ENCODE measurements around the gene MRNIP. TPM values are rescaled to one million over a fixed set of nuclear protein-coding genes. Genes with fewer than 3 reads are reported as not detected.
A peak's percentile ranks its signal among the peaks of the same experiment; 100 is the strongest.

The MRNIP gene
- total and polyA plus RNA-seq, 10 donors, result 34.9 to 107 (median 49.4) TPM

DNA sequence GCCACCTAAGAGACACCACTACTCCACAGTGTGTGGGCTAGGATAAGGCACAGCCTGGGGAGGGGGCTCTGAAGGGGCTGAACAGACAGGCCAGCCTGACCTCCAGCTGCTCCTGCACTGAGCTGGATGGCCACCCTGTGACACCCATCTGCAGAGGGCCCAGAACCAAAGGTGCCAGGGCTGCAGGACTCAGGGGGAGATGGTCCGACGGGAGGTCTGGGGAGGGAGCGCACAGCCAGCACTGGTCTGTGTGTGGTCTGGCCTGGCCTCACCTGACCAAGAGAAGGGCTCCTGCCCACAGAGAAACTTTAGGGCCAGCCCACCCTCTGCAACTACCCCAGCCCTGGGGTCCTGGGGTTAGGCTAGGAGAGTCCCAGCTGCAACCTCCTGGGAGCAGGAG is 64.0 kb downstream of the MRNIP start:
- TF ChIP-seq, protein P1, sequence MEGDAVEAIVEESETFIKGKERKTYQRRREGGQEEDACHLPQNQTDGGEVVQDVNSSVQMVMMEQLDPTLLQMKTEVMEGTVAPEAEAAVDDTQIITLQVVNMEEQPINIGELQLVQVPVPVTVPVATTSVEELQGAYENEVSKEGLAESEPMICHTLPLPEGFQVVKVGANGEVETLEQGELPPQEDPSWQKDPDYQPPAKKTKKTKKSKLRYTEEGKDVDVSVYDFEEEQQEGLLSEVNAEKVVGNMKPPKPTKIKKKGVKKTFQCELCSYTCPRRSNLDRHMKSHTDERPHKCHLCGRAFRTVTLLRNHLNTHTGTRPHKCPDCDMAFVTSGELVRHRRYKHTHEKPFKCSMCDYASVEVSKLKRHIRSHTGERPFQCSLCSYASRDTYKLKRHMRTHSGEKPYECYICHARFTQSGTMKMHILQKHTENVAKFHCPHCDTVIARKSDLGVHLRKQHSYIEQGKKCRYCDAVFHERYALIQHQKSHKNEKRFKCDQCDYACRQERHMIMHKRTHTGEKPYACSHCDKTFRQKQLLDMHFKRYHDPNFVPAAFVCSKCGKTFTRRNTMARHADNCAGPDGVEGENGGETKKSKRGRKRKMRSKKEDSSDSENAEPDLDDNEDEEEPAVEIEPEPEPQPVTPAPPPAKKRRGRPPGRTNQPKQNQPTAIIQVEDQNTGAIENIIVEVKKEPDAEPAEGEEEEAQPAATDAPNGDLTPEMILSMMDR (IDR thresholded peaks at IDR 0.05 in 8 of 11, conservative IDR thresholded peaks at IDR 0.05 in 3 of 11), result no peak
- TF ChIP-seq POLR2AphosphoS5 (IDR thresholded peaks at IDR 0.05), result no peak
- no peak for TF ChIP-seq POLR2A (IDR thresholded peaks at IDR 0.05)
- peak overlapping the region; percentile 66 to 93 (median 88) for H3K27ac ChIP-seq
- no peaks in the 10 kb centered on the region for H3K9me3 ChIP-seq

DNA sequence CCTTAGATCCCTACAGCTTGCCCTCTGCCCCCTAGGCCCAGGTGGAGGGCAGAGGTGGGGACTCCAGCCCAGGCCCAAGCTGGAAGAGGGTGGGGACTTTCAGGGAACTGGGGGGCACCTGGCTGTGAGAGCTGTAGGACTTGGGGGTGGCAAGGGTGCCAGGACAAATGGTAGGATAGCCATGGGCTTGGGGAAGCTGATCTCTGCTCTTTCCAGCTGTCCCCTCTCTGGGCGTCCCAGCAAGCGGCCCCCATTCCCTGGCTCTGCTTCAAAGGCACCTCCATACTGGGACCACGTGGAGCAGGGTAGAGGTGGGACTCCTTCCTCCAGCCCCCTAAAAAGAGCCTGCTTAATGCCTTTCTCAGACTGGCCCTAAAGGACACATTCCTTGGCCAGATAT is 64.4 kb downstream of the MRNIP start:
- no peaks in the 10 kb centered on the region for H3K27me3 ChIP-seq (replicated peaks in 1 of 7)
- H3K4me3 ChIP-seq, result peak overlapping the region in 4 of 8 donors; percentile 6 to 86 (median 17)
- peak overlapping the region; percentile 63 to 89 (median 79) for H3K27ac ChIP-seq
- TF ChIP-seq POLR2AphosphoS5 (IDR thresholded peaks at IDR 0.05) (no peak), POLR2A (IDR thresholded peaks at IDR 0.05) (no peak)
- TF ChIP-seq, protein P1 (IDR thresholded peaks at IDR 0.05 in 8 of 11, conservative IDR thresholded peaks at IDR 0.05 in 3 of 11), result no peak
- no peaks in the 10 kb centered on the region for H3K9me3 ChIP-seq
- H3K36me3 ChIP-seq, result peaks cover 0 to 23% (median 20%) of the 10 kb centered on the region in 6 donors
- WGBS, 5 donors, result 50 to 78% (median 65%) methylated on average over 2 to 3 of the region's 3 CpGs
- no peak for DNase-seq
- intact Hi-C loops (cut with DNase I; ENCODE audit: low total_unique reads), result no loop called here
- H3K4me1 ChIP-seq, result peaks cover 34 to 65% (median 56%) of the 10 kb centered on the region in 6 donors

More for the DNA sequence above, 64.0 kb downstream of the MRNIP start:
- intact Hi-C loops (cut with DNase I; ENCODE audit: low total_unique reads), result no loop called here
- H3K4me1 ChIP-seq, result peaks cover 34 to 65% (median 56%) of the 10 kb centered on the region in 6 donors
- H3K4me3 ChIP-seq, result peak overlapping the region in 5 of 8 donors; percentile 61 to 86 (median 69)
- peak; percentile 79 for DNase-seq
- H3K36me3 ChIP-seq, result peaks cover 0 to 27% (median 24%) of the 10 kb centered on the region in 6 donors
- H3K27me3 ChIP-seq (replicated peaks in 1 of 7), result no peaks in the 10 kb centered on the region
- 60 to 100% (median 95%) methylated on average over 3 of the region's 3 CpGs for WGBS, 5 donors

DNA sequence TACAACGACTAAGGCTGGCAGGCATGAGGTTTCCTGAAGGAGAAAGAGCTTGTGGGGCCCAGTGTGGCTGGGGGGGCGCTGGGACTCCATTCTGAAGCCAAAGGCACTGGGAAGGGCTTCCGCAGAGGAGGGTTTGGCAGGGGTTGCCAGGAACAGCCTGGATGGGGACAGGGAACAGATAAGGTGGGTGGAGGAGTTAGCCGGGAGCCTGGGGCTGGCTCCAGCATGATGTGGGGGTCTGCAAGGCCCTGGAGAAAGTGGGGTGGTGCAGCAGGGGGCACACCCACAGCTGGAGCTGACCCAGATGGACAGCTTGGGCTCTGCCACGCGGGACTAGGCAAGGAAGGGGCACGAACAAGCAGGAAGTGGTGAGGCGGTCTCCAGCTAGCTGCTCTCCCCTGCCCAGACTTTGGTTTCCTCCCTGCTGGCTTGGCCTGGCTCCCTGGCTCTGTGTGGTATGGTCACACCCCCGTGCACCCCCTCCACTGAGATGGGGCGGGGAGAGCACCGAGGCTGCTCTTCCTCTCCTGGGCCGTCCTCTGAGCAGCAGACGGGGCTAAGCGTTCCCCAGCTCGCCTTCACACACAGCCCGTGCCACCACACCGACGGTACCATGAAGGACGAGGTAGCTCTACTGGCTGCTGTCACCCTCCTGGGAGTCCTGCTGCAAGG is 65.0 kb downstream of the MRNIP start, which contains the start of gene LTC4S:
LTC4S (plus strand) TSS at position 519 of the 672 bp plus-strand sequence; CDS start at position 614, 95 bp downstream.
- TF ChIP-seq, protein P1 (IDR thresholded peaks at IDR 0.05 in 8 of 11, conservative IDR thresholded peaks at IDR 0.05 in 3 of 11), result no peak
- peak; percentile 74 to 84 (median 83) for TF ChIP-seq POLR2AphosphoS5 (IDR thresholded peaks at IDR 0.05)
- TF ChIP-seq POLR2A (IDR thresholded peaks at IDR 0.05), result no peak
- no peaks in the 10 kb centered on the region for H3K27me3 ChIP-seq (replicated peaks in 1 of 7)
- peaks cover 34 to 65% (median 56%) of the 10 kb centered on the region in 6 donors for H3K4me1 ChIP-seq
- intact Hi-C loops (cut with DNase I; ENCODE audit: low total_unique reads), result no loop called here
- H3K4me3 ChIP-seq, result peak within 1 kb of the TSS in 5 of 8 donors; percentile 61 to 86 (median 69)
- peak; percentile 93 for DNase-seq
- no peaks in the 10 kb centered on the region for H3K9me3 ChIP-seq
- 8 to 11% (median 8%) methylated on average over 14 to 19 of the region's 19 CpGs for WGBS, 5 donors
- H3K36me3 ChIP-seq, result peaks cover 0 to 18% (median 14%) of the 10 kb centered on the region in 6 donors
- H3K27ac ChIP-seq, result peak within 1 kb of the TSS; percentile 66 to 93 (median 88)
